SH-SY5Y (cell line): Measurements from ENCODE around the gene RUBCNL.

Experiments used
- GATA2 ChIP-seq: IDR thresholded peaks from 2 replicates; pipeline ENCODE4 v1.6.1; 2011; ENCODE audit warnings: mild to moderate bottlenecking, low read depth, low read length
- GATA3 ChIP-seq: IDR thresholded peaks from 2 replicates; pipeline ENCODE4 v1.6.1; 2011; ENCODE audit warnings: low read depth, mild to moderate bottlenecking, low read length, moderate library complexity

Gene RUBCNL

GRCh38 chr13:46387064-46387851 lies at the start of gene RUBCNL:
Gene RUBCNL (minus strand): TSS chr13:46387252. CDS start chr13:46372475, 14,777 bp downstream.
- no peak for TF ChIP-seq GATA3
- no peak for TF ChIP-seq GATA2

GRCh38 chr13:46405457-46405856 lies 18.4 kb upstream of the RUBCNL start:
- TF ChIP-seq GATA3, result no peak
- no peak for TF ChIP-seq GATA2

- TF ChIP-seq GATA3, result no peak
- no peak for TF ChIP-seq GATA2
Measured at GRCh38 chr13:46404733-46405100, 17.7 kb upstream of the RUBCNL start.

GRCh38 chr13:46403851-46404732 lies 17.0 kb upstream of the RUBCNL start:
- TF ChIP-seq GATA2 (no peak), GATA3 (no peak)

GRCh38 chr13:46402178-46402577 lies 15.1 kb upstream of the RUBCNL start:
- no peak for TF ChIP-seq GATA3
- TF ChIP-seq GATA2, result no peak

GRCh38 chr13:46401432-46401831 lies 14.4 kb upstream of the RUBCNL start:
- TF ChIP-seq GATA3 (no peak), GATA2 (no peak)

- TF ChIP-seq GATA3, result no peak
- no peak for TF ChIP-seq GATA2
Measured at GRCh38 chr13:46396341-46396740, 9.3 kb upstream of the RUBCNL start.

- TF ChIP-seq GATA2 (no peak), GATA3 (no peak)
Measured at GRCh38 chr13:46392967-46393366, 5.9 kb upstream of the RUBCNL start.

GRCh38 chr13:46389457-46390451 lies 2.7 kb upstream of the RUBCNL start:
- TF ChIP-seq GATA2 (no peak), GATA3 (no peak)

- TF ChIP-seq GATA3 (no peak), GATA2 (no peak)
Measured at GRCh38 chr13:46388846-46389245, 1.8 kb upstream of the RUBCNL start.

GRCh38 chr13:46388308-46388707 lies 1.3 kb upstream of the RUBCNL start:
- TF ChIP-seq GATA3, result no peak
- no peak for TF ChIP-seq GATA2

GRCh38 chr13:46386392-46387063 lies 524 bp downstream of the RUBCNL start:
- no peak for TF ChIP-seq GATA2
- TF ChIP-seq GATA3, result no peak

- no peak for TF ChIP-seq GATA3
- TF ChIP-seq GATA2, result no peak
Measured at GRCh38 chr13:46385946-46386345, 1.1 kb downstream of the RUBCNL start.

GRCh38 chr13:46383383-46383782 lies 3.7 kb downstream of the RUBCNL start:
- TF ChIP-seq GATA2 (no peak), GATA3 (no peak)
